ENCODE results near the gene TXNDC17. TPM values are rescaled to one million over a fixed set of nuclear protein-coding genes. Genes with fewer than 3 reads are reported as not detected.

TXNDC17 gene
- total RNA-seq, 4 donors from 2014 or later, result 31.8 to 124 (median 85.6) TPM

Small RNA genes lying within 50 kb of the gene (small RNA-seq; reads per million reads assigned to genes)
- gene MIR4520-1 (not detected), gene RNA5SP435 (0.47 reads per million)

Other genes with a start within 250 kb of the TXNDC17 start
- not detected for gene AIPL1, start 205.9 kb upstream of the TXNDC17 start, total RNA-seq
- under 1 TPM in 2 of 4 donors, not detected in 2; 0.42 to 0.59 TPM for gene PIMREG, start 196.6 kb upstream of the TXNDC17 start, total RNA-seq
- 1 to 10 TPM in 3 of 4 donors, under 1 TPM in 1; 0.90 to 5.2 (median 2.3) TPM for gene PITPNM3, start 84.5 kb upstream of the TXNDC17 start, total RNA-seq
- gene KIAA0753, start 349 bp upstream of the TXNDC17 start, total RNA-seq, result 10 to 100 TPM; 14.1 to 24.0 (median 16.9) TPM
- 10 to 100 TPM in 1 of 4 donors, 1 to 10 TPM in 3; 4.5 to 12.6 (median 6.6) TPM for gene MED31, start 10.5 kb downstream of the TXNDC17 start, total RNA-seq
- gene C17orf100, start 10.7 kb downstream of the TXNDC17 start, total RNA-seq, result 1 to 10 TPM in 3 of 4 donors, not detected in 1; 2.1 to 3.9 (median 3.5) TPM
- gene SLC13A5, start 72.3 kb downstream of the TXNDC17 start, total RNA-seq, result not detected
- 10 to 100 TPM; 25.2 to 50.3 (median 45.6) TPM for gene XAF1, start 115.0 kb downstream of the TXNDC17 start, total RNA-seq
- gene FBXO39, start 135.2 kb downstream of the TXNDC17 start, total RNA-seq, result under 1 TPM in 2 of 4 donors, not detected in 2; 0.20 to 0.21 TPM
- gene TEKT1, start 190.7 kb downstream of the TXNDC17 start, total RNA-seq, result not detected

Measured in tibial nerve (tissue), 4 donors.